AG09309 (cell line): ENCODE data around the gene OXSR1.

Experiments used
- DNase-seq: peaks from one replicate; pipeline ENCODE4 v3.0.0-alpha.2; 2010; ENCODE audit warnings: low read depth
- H3K4me3 ChIP-seq: 2 replicates; pipeline ENCODE4 v1.5.1; 2011; ENCODE audit warnings: mild to moderate bottlenecking, low read depth, low read length, moderate library complexity; ENCODE audit not compliant: control insufficient read depth
- CTCF ChIP-seq: IDR thresholded peaks from 2 replicates; pipeline ENCODE4 v1.5.1; 2011; ENCODE audit warnings: mild to moderate bottlenecking, low read depth, low read length, inconsistent platforms; ENCODE audit not compliant: insufficient read depth, control insufficient read depth; ENCODE audit errors: missing control alignments

Gene OXSR1

GRCh38 chr3:38247366-38248035 is 82.2 kb downstream of the OXSR1 start:
- peak; percentile 66 for DNase-seq
- TF ChIP-seq CTCF, result peak; percentile 46

GRCh38 chr3:38250198-38250597 is 84.9 kb downstream of the OXSR1 start:
- DNase-seq, result no peak
- TF ChIP-seq CTCF, result no peak
- no peak overlapping the region for H3K4me3 ChIP-seq

More at GRCh38 chr3:38247366-38248035, 82.2 kb downstream of the OXSR1 start:
- no peak overlapping the region for H3K4me3 ChIP-seq

DNA sequence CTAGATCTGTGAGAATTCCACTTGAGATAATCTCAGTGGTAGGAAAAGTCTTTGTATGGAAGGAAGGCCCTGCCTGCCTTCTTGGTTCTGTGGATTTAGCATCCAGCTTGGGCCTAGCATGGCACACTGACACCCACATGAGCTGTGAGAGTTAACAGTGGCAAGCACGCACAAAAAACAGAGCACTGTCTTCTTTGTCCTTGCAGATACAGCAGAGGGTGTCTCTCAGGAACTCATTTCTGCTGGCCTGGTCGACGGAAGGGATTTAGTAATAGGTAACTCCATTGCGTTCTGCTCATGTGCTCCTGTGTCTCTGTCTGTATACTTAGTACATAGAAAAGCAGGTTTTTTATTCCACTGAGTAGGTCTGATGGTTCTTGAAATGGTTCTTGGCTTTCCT is 85.9 kb downstream of the OXSR1 start:
- no peak for TF ChIP-seq CTCF

DNA sequence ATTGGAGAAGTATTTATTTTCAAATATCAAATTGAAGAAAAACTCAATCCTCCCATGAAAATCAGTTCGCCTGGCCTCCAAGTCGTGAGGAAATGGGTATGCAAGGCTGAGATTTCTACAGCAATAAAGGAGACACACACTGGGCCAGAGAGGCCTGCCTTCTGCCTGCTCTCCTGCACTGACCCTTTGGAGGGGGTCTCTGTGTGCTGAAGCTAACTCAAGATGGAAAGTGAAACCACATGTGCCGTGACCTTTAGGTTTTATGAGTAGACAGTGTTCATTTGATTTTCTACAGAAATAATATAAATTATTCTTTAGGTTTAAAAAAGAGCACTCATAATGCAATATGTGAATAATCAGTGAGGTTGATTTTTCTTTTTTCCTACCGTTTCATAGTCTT is 88.4 kb downstream of the OXSR1 start:
- H3K4me3 ChIP-seq, result no peak overlapping the region
- no peak for DNase-seq
- TF ChIP-seq CTCF, result no peak

More for the DNA sequence above, 85.9 kb downstream of the OXSR1 start:
- DNase-seq, result no peak
- H3K4me3 ChIP-seq, result no peak overlapping the region

DNA sequence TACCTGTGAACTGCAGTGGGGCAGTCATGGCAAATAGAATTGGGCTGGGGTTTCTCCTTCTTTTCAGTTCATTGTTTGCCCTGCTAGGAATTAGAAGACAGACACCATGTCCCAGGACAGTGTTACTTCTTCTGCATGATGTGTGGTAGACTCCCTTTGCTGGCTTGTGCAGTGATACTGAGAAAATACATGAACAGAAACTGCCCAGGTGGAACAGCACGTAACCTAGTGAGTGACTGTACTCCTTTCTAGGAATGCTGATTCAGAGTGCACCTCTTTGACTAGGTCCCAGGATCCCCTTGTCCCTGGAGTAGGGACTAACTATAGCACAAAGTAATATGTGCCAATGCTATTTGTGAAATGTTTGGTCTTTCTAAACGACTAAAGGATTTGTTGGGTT is 89.5 kb downstream of the OXSR1 start:
- no peak overlapping the region for H3K4me3 ChIP-seq
- no peak for TF ChIP-seq CTCF
- DNase-seq, result no peak

- no peak for TF ChIP-seq CTCF
These were observed 90.3 kb downstream of the OXSR1 start for GRCh38 chr3:38255627-38256026.

More at GRCh38 chr3:38255627-38256026, 90.3 kb downstream of the OXSR1 start:
- no peak for DNase-seq
- H3K4me3 ChIP-seq, result no peak overlapping the region
